PC-9 (cell line): ENCODE measurements around the gene SLC47A1. TPM values are rescaled to one million over a fixed set of nuclear protein-coding genes. Genes with fewer than 3 reads are reported as not detected.

Source experiments
- BruUV-seq: library from RNA; stranded (reverse); fragments of 400-500 nt; replicated peaks from 2 replicates; lab custom pipeline; 2021; lab: Mats Ljungman, UMichigan
- CTCF ChIA-PET: fragments of 300-600 bp; sonication (Branson Sonifier 250); formaldehyde crosslinking; loops from one replicate; lab custom pipeline; 2022; ENCODE audit warnings: antibody characterized with exemption; lab: Charles Lee
- POLR2A ChIA-PET: fragments of 300-600 bp; sonication (Branson Sonifier 250); formaldehyde crosslinking; loops from one replicate; lab custom pipeline; 2022; ENCODE audit warnings: antibody characterized with exemption; ENCODE audit not compliant: unreplicated experiment; lab: Charles Lee
- DNase-seq, 2 experiments: peaks; one replicate each; pipeline versions ENCODE4 v3.0.0 to v3.0.0-alpha.2; 2015 to 2022; ENCODE audit warnings: mixed read lengths in 1 of 2
- H2AFZ ChIP-seq: fragments of 200-600 bp; sonication (generic); 2 replicates; pipeline ENCODE4 v1.8.1; 2017; ENCODE audit warnings: antibody characterized with exemption
- H3F3A ChIP-seq: fragments of 200-600 bp; sonication (generic); 2 replicates; pipeline ENCODE4 v1.8.1; 2017; ENCODE audit warnings: antibody characterized with exemption, mild to moderate bottlenecking, low read depth; ENCODE audit not compliant: insufficient read depth
- H3K27ac ChIP-seq: fragments of 200-600 bp; sonication (generic); 2 replicates; pipeline ENCODE4 v1.6.1; 2016; ENCODE audit warnings: mixed run types
- H3K27me3 ChIP-seq: fragments of 200-600 bp; sonication (generic); 2 replicates; pipeline ENCODE4 v1.6.1; 2016; ENCODE audit warnings: low read depth, mixed run types; ENCODE audit not compliant: insufficient read depth
- H3K36me3 ChIP-seq: fragments of 200-600 bp; sonication (generic); 2 replicates; pipeline ENCODE4 v1.6.1; 2016; ENCODE audit warnings: low read depth, mixed run types
- H3K4me1 ChIP-seq: fragments of 200-600 bp; sonication (generic); replicated peaks from 2 replicates; pipeline ENCODE4 v1.6.1; 2016; ENCODE audit warnings: mixed run types; ENCODE audit not compliant: insufficient read depth
- H3K4me2 ChIP-seq: fragments of 200-600 bp; sonication (generic); 2 replicates; pipeline ENCODE4 v1.6.1; 2017; ENCODE audit warnings: mixed run types
- H3K4me3 ChIP-seq: fragments of 200-600 bp; sonication (generic); 2 replicates; pipeline ENCODE4 v1.6.1; 2016; ENCODE audit warnings: mixed run types
- H3K79me2 ChIP-seq: fragments of 200-600 bp; sonication (generic); 2 replicates; pipeline ENCODE4 v1.6.1; 2017; ENCODE audit warnings: low read depth, mixed run types
- H3K9me2 ChIP-seq: fragments of 200-600 bp; sonication (generic); 2 replicates; pipeline ENCODE4 v1.8.1; 2017; ENCODE audit warnings: mild to moderate bottlenecking; ENCODE audit not compliant: insufficient read depth
- H3K9me3 ChIP-seq: fragments of 200-600 bp; sonication (generic); 2 replicates; pipeline ENCODE4 v1.8.1; 2016; ENCODE audit warnings: low read depth; ENCODE audit not compliant: insufficient read depth
- H4K20me1 ChIP-seq: fragments of 200-600 bp; sonication (generic); 2 replicates; pipeline ENCODE4 v1.8.1; 2017; ENCODE audit not compliant: insufficient read depth
- EZH2 ChIP-seq: fragments of 200-600 bp; sonication (generic); IDR thresholded peaks from 2 replicates; pipeline ENCODE4 v1.8.0; 2017; ENCODE audit warnings: antibody characterized with exemption, low read depth
- intact Hi-C: fragments of 100-400 bp; cut with micrococcal nuclease; formaldehyde crosslinking; loops from one replicate; pipeline ENCODE4 v1.10.0; 2022; ENCODE audit not compliant: unreplicated experiment
- total RNA-seq: library from RNA; stranded (reverse); gene quantifications from 2 replicates; pipeline ENCODE4 v1.2.3, GENCODE V29; 2021
- TF ChIP-seq, protein P1 (sequence below): fragments of 200-600 bp; sonication (generic); conservative IDR thresholded peaks from 2 replicates; pipeline ENCODE4 v1.6.1; 2017; ENCODE audit warnings: mixed run types, antibody characterized with exemption, mild to moderate bottlenecking, moderate library complexity

Gene SLC47A1
- total RNA-seq, 1 experiment from 2014 or later, result 1.3 TPM

GRCh38 chr17:19610879-19611278 is 77.2 kb downstream of the SLC47A1 start:
- ChIA-PET CTCF (no interaction called here), POLR2A (interaction anchor here (0.7 kb wide), 2 partner anchors 13 to 103 kb away, joined by 3 to 4 read pairs; no protein-coding TSS in a partner anchor)

DNA sequence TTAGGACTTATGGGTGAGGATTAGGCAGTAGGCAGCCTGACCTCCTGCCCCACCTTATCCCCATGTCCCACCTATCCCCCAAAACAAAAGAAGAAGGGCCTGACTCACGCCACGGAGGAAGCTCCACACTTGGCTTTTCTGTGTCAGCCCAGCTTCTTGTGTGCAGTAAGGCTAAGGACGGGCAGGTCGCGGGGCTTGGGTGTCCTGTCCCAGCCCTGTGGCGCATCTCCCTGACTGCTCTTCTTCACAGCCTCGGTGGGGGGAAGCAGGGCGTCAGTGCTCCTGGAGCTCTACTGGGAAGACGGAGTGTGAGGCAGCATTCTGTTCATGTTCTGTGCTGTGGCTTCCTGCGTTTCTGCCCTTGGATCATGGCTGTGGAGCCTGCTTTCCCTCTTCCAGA is 80.3 kb downstream of the SLC47A1 start:
- H3K79me2 ChIP-seq, result no peaks in the 10 kb centered on the region
- no peak overlapping the region for H3K4me2 ChIP-seq
- POLR2A ChIA-PET, result no interaction called here
- no peaks in the 10 kb centered on the region for H4K20me1 ChIP-seq
- intact Hi-C loops, result no loop called here
- no peaks in the 10 kb centered on the region for H3K9me2 ChIP-seq
- no peaks in the 10 kb centered on the region for H3K4me1 ChIP-seq
- H3K9me3 ChIP-seq, result peaks cover 16% of the 10 kb centered on the region; the same call in 1 of the 2 replicates
- no peaks in the 10 kb centered on the region for H3K27me3 ChIP-seq
- H2AFZ ChIP-seq, result no peak overlapping the region
- no peaks in the 10 kb centered on the region for H3K36me3 ChIP-seq
- no peak overlapping the region for H3K27ac ChIP-seq
- TF ChIP-seq, protein P1, sequence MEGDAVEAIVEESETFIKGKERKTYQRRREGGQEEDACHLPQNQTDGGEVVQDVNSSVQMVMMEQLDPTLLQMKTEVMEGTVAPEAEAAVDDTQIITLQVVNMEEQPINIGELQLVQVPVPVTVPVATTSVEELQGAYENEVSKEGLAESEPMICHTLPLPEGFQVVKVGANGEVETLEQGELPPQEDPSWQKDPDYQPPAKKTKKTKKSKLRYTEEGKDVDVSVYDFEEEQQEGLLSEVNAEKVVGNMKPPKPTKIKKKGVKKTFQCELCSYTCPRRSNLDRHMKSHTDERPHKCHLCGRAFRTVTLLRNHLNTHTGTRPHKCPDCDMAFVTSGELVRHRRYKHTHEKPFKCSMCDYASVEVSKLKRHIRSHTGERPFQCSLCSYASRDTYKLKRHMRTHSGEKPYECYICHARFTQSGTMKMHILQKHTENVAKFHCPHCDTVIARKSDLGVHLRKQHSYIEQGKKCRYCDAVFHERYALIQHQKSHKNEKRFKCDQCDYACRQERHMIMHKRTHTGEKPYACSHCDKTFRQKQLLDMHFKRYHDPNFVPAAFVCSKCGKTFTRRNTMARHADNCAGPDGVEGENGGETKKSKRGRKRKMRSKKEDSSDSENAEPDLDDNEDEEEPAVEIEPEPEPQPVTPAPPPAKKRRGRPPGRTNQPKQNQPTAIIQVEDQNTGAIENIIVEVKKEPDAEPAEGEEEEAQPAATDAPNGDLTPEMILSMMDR, result no peak
- TF ChIP-seq EZH2, result no peak
- CTCF ChIA-PET, result no interaction called here
- BruUV-seq, result no TSS peak
- no peak overlapping the region for H3K4me3 ChIP-seq
- DNase-seq, result no peak
- 0 out of 2 replicates have a peak, but pooled peaks cover 3% of the 10 kb centered on the region for H3F3A ChIP-seq

More at GRCh38 chr17:19610879-19611278, 77.2 kb downstream of the SLC47A1 start:
- H3K4me2 ChIP-seq, result no peak overlapping the region
- H3K27me3 ChIP-seq, result no peaks in the 10 kb centered on the region
- H4K20me1 ChIP-seq, result no peaks in the 10 kb centered on the region
- BruUV-seq, result no TSS peak
- intact Hi-C loops, result no loop called here
- no peaks in the 10 kb centered on the region for H3K79me2 ChIP-seq
- no peaks in the 10 kb centered on the region; the same call in 1 of the 2 replicates for H3K9me2 ChIP-seq
- 0 out of 2 replicates have a peak, but pooled peaks cover 8% of the 10 kb centered on the region for H3F3A ChIP-seq
- H3K4me3 ChIP-seq, result no peak overlapping the region
- no peak overlapping the region for H2AFZ ChIP-seq
- TF ChIP-seq EZH2, result no peak
- TF ChIP-seq, protein P1, result no peak
- no peaks in the 10 kb centered on the region for H3K9me3 ChIP-seq
- no peaks in the 10 kb centered on the region for H3K36me3 ChIP-seq
- no peak for DNase-seq
- H3K27ac ChIP-seq, result no peak overlapping the region
- H3K4me1 ChIP-seq, result no peaks in the 10 kb centered on the region

DNA sequence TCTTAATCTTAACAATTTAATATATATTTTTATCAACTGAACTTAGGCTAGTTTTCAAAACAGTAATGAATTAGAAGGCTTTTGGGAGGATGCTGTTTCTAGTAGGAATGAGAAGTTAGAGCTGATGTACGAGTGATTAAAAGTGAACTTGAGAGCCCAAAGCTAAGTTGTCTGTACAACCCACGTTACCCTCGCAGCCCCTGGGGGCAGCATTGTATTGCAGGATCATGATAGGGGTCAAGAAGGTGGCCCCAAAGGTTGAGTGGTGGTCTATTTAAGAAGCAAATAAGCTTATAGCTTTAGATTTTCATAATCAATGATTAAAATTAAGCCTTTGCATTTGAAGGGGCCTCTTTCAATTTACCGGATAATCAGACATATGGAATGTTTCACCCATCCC is 81.2 kb downstream of the SLC47A1 start:
- DNase-seq, result no peak
- Histone ChIP-seq H3K36me3 (0 out of 2 replicates have a peak, but pooled peaks cover 3% of the 10 kb centered on the region), H3K27me3 (no peaks in the 10 kb centered on the region), H2AFZ (no peak overlapping the region), H3K4me3 (no peak overlapping the region), H3K9me2 (no peaks in the 10 kb centered on the region), H3F3A (0 out of 2 replicates have a peak, but pooled peaks cover 3% of the 10 kb centered on the region), H3K79me2 (no peaks in the 10 kb centered on the region), H3K9me3 (peaks cover 26% of the 10 kb centered on the region), H3K4me2 (no peak overlapping the region), H3K4me1 (no peaks in the 10 kb centered on the region), H4K20me1 (no peaks in the 10 kb centered on the region), H3K27ac (no peak overlapping the region)
- BruUV-seq, result no TSS peak
- intact Hi-C loops, result no loop called here
- TF ChIP-seq, protein P1, result no peak
- TF ChIP-seq EZH2, result no peak
- POLR2A ChIA-PET, result no interaction called here
- CTCF ChIA-PET, result no interaction called here
